ENCODE data around the gene OR4D9.

The OR4D9 gene

GRCh38 chr11:59552844-59553243, 41.5 kb downstream of the OR4D9 start:
- no peak for ATAC-seq
- TF ChIP-seq BACH2 (CRISPR knock-in tag; IDR thresholded peaks at IDR 0.05; ENCODE audit: borderline replicate concordance) (no peak), ZC3H10 (CRISPR knock-in tag; IDR thresholded peaks at IDR 0.05) (no peak), ZFP3 (CRISPR knock-in tag; IDR thresholded peaks at IDR 0.05) (no peak), PPARA (CRISPR knock-in tag; IDR thresholded peaks at IDR 0.05; ENCODE audit: borderline replicate concordance) (no peak), RARB (CRISPR knock-in tag; IDR thresholded peaks at IDR 0.05) (no peak), ZNF70 (CRISPR knock-in tag; IDR thresholded peaks at IDR 0.05) (no peak), SNAI2 (CRISPR knock-in tag; IDR thresholded peaks at IDR 0.05) (no peak)
- TF ChIP-seq, protein P1, sequence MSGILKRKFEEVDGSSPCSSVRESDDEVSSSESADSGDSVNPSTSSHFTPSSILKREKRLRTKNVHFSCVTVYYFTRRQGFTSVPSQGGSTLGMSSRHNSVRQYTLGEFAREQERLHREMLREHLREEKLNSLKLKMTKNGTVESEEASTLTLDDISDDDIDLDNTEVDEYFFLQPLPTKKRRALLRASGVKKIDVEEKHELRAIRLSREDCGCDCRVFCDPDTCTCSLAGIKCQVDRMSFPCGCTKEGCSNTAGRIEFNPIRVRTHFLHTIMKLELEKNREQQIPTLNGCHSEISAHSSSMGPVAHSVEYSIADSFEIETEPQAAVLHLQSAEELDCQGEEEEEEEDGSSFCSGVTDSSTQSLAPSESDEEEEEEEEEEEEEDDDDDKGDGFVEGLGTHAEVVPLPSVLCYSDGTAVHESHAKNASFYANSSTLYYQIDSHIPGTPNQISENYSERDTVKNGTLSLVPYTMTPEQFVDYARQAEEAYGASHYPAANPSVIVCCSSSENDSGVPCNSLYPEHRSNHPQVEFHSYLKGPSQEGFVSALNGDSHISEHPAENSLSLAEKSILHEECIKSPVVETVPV (CRISPR knock-in tag; IDR thresholded peaks at IDR 0.05) = no peak

- TF ChIP-seq BACH2 (CRISPR knock-in tag; IDR thresholded peaks at IDR 0.05; ENCODE audit: borderline replicate concordance) (no peak), ZNF565 (CRISPR knock-in tag; conservative IDR thresholded peaks at IDR 0.05; ENCODE audit: low read depth) (no peak)
Measured at GRCh38 chr11:59553323-59553722, 42.0 kb downstream of the OR4D9 start.

GRCh38 chr11:59555601-59556114, 44.3 kb downstream of the OR4D9 start:
- ATAC-seq = no peak; the same call in 2 of the 3 replicates

More at GRCh38 chr11:59553323-59553722, 42.0 kb downstream of the OR4D9 start:
- no peak for ATAC-seq

More at GRCh38 chr11:59555601-59556114, 44.3 kb downstream of the OR4D9 start:
- no peak for TF ChIP-seq PPARA (CRISPR knock-in tag; IDR thresholded peaks at IDR 0.05; ENCODE audit: borderline replicate concordance)
- TF ChIP-seq, protein P1 (CRISPR knock-in tag; IDR thresholded peaks at IDR 0.05) = no peak
- no peak for TF ChIP-seq SNAI2 (CRISPR knock-in tag; IDR thresholded peaks at IDR 0.05)
- no peak for TF ChIP-seq GLIS3 (CRISPR knock-in tag; IDR thresholded peaks at IDR 0.05)
- no peak for TF ChIP-seq ZFP30 (CRISPR knock-in tag; IDR thresholded peaks at IDR 0.05)
- no peak for TF ChIP-seq PATZ1 (CRISPR knock-in tag; IDR thresholded peaks at IDR 0.05; ENCODE audit: borderline replicate concordance)
- TF ChIP-seq CSDC2 (CRISPR knock-in tag; IDR thresholded peaks at IDR 0.05) = no peak
- TF ChIP-seq ESRRG (CRISPR knock-in tag; IDR thresholded peaks at IDR 0.05) = no peak
- no peak for TF ChIP-seq TOX (CRISPR knock-in tag; IDR thresholded peaks at IDR 0.05; ENCODE audit: borderline replicate concordance)
- TF ChIP-seq OSR1 (CRISPR knock-in tag; IDR thresholded peaks at IDR 0.05) = no peak
- TF ChIP-seq TSHZ2 (CRISPR knock-in tag; IDR thresholded peaks at IDR 0.05) = no peak
- TF ChIP-seq BACH2 (CRISPR knock-in tag; IDR thresholded peaks at IDR 0.05; ENCODE audit: borderline replicate concordance) = no peak
- no peak for TF ChIP-seq ZNF565 (CRISPR knock-in tag; conservative IDR thresholded peaks at IDR 0.05; ENCODE audit: low read depth)
- TF ChIP-seq RARB (CRISPR knock-in tag; IDR thresholded peaks at IDR 0.05) = no peak
- TF ChIP-seq ZFP3 (CRISPR knock-in tag; IDR thresholded peaks at IDR 0.05) = no peak
- no peak for TF ChIP-seq ZC3H10 (CRISPR knock-in tag; IDR thresholded peaks at IDR 0.05)
- TF ChIP-seq ZNF8 (CRISPR knock-in tag; IDR thresholded peaks at IDR 0.05) = no peak

Data from SK-N-SH treated with all-trans-retinoic acid at 6 μM for 48 hours (cell line).